Measurements from ENCODE around the gene STIM1. TPM values are rescaled to one million over a fixed set of nuclear protein-coding genes. Genes with fewer than 3 reads are reported as not detected.

Gene STIM1
- total RNA-seq, 1 donor from 2014 or later = 9.6 TPM

DNA sequence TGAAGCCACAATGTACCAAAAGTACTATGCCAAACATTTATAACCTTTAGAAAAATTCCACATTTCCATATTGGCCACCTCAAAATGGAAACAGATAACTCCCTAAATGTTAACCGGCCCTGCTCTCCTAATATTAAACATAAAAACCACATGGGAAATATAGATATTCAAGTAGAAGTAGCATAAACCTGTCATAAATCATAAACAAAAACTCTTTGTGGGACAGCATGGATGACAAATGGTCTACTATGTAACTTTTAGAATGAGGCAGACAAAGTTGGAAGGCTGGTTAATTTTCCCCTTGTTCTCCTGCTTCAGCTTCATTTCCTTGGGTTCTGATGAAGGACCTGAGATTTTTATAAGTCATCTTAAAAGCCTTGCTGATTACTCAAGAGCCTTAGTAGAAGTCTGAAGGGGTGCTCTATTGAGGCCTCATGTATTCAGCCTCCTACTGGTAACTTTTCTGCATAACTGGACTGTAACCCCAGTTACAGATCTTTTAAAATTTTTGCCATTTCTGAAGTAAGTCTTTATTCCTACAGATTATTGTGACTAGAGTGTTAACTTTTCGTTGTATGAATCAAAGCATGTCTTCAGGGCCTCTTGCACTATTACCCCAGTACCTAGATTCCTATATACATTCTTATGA lies 116.4 kb downstream of the STIM1 start:
- TF ChIP-seq, protein P1, sequence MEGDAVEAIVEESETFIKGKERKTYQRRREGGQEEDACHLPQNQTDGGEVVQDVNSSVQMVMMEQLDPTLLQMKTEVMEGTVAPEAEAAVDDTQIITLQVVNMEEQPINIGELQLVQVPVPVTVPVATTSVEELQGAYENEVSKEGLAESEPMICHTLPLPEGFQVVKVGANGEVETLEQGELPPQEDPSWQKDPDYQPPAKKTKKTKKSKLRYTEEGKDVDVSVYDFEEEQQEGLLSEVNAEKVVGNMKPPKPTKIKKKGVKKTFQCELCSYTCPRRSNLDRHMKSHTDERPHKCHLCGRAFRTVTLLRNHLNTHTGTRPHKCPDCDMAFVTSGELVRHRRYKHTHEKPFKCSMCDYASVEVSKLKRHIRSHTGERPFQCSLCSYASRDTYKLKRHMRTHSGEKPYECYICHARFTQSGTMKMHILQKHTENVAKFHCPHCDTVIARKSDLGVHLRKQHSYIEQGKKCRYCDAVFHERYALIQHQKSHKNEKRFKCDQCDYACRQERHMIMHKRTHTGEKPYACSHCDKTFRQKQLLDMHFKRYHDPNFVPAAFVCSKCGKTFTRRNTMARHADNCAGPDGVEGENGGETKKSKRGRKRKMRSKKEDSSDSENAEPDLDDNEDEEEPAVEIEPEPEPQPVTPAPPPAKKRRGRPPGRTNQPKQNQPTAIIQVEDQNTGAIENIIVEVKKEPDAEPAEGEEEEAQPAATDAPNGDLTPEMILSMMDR (IDR thresholded peaks at IDR 0.05; ENCODE audit: partially characterized antibody, unreplicated experiment) = no peak
- Mint-ChIP-seq H3K4me3 (ENCODE audit: unreplicated experiment) (no peak overlapping the region), H3K4me1 (ENCODE audit: low read depth, unreplicated experiment) (no peaks in the 10 kb centered on the region), H3K9me3 (ENCODE audit: unreplicated experiment) (no peaks in the 10 kb centered on the region), H3K36me3 (ENCODE audit: unreplicated experiment) (no peaks in the 10 kb centered on the region), H3K27me3 (ENCODE audit: unreplicated experiment) (peaks cover 2% of the 10 kb centered on the region), H3K27ac (ENCODE audit: unreplicated experiment) (no peak overlapping the region)
- DNase-seq = no peak

GRCh38 chr11:3972431-3972830 lies 117.0 kb downstream of the STIM1 start:
- Mint-ChIP-seq H3K27ac (ENCODE audit: unreplicated experiment) (no peak overlapping the region), H3K9me3 (ENCODE audit: unreplicated experiment) (no peaks in the 10 kb centered on the region), H3K27me3 (ENCODE audit: unreplicated experiment) (peaks cover 2% of the 10 kb centered on the region), H3K4me3 (ENCODE audit: unreplicated experiment) (no peak overlapping the region), H3K4me1 (ENCODE audit: low read depth, unreplicated experiment) (no peaks in the 10 kb centered on the region), H3K36me3 (ENCODE audit: unreplicated experiment) (no peaks in the 10 kb centered on the region)
- TF ChIP-seq, protein P1 (IDR thresholded peaks at IDR 0.05; ENCODE audit: partially characterized antibody, unreplicated experiment) = no peak
- no peak for DNase-seq

GRCh38 chr11:3977078-3977477 lies 121.6 kb downstream of the STIM1 start:
- TF ChIP-seq, protein P1 (IDR thresholded peaks at IDR 0.05; ENCODE audit: partially characterized antibody, unreplicated experiment) = no peak
- peaks cover 2% of the 10 kb centered on the region for H3K27me3 Mint-ChIP-seq (ENCODE audit: unreplicated experiment)
- no peaks in the 10 kb centered on the region for H3K4me1 Mint-ChIP-seq (ENCODE audit: low read depth, unreplicated experiment)
- no peak for DNase-seq
- H3K27ac Mint-ChIP-seq (ENCODE audit: unreplicated experiment) = no peak overlapping the region
- no peak overlapping the region for H3K4me3 Mint-ChIP-seq (ENCODE audit: unreplicated experiment)
- H3K36me3 Mint-ChIP-seq (ENCODE audit: unreplicated experiment) = no peaks in the 10 kb centered on the region
- no peaks in the 10 kb centered on the region for H3K9me3 Mint-ChIP-seq (ENCODE audit: unreplicated experiment)

- H3K36me3 Mint-ChIP-seq (ENCODE audit: unreplicated experiment) = no peaks in the 10 kb centered on the region
- TF ChIP-seq, protein P1 (IDR thresholded peaks at IDR 0.05; ENCODE audit: partially characterized antibody, unreplicated experiment) = no peak
- no peaks in the 10 kb centered on the region for H3K9me3 Mint-ChIP-seq (ENCODE audit: unreplicated experiment)
- H3K4me1 Mint-ChIP-seq (ENCODE audit: low read depth, unreplicated experiment) = peaks cover 3% of the 10 kb centered on the region
- DNase-seq = no peak
- H3K27me3 Mint-ChIP-seq (ENCODE audit: unreplicated experiment) = peaks cover 2% of the 10 kb centered on the region
- H3K27ac Mint-ChIP-seq (ENCODE audit: unreplicated experiment) = no peak overlapping the region
- no peak overlapping the region for H3K4me3 Mint-ChIP-seq (ENCODE audit: unreplicated experiment)
Measured at GRCh38 chr11:3981084-3981633, 125.7 kb downstream of the STIM1 start.

- TF ChIP-seq, protein P1 (IDR thresholded peaks at IDR 0.05; ENCODE audit: partially characterized antibody, unreplicated experiment) = no peak
- H3K36me3 Mint-ChIP-seq (ENCODE audit: unreplicated experiment) = no peaks in the 10 kb centered on the region
- DNase-seq = no peak
- H3K9me3 Mint-ChIP-seq (ENCODE audit: unreplicated experiment) = no peaks in the 10 kb centered on the region
- peaks cover 3% of the 10 kb centered on the region for H3K4me1 Mint-ChIP-seq (ENCODE audit: low read depth, unreplicated experiment)
- no peak overlapping the region for H3K4me3 Mint-ChIP-seq (ENCODE audit: unreplicated experiment)
- H3K27me3 Mint-ChIP-seq (ENCODE audit: unreplicated experiment) = peaks cover 2% of the 10 kb centered on the region
- H3K27ac Mint-ChIP-seq (ENCODE audit: unreplicated experiment) = no peak overlapping the region
Measured at GRCh38 chr11:3982431-3982830, 127.0 kb downstream of the STIM1 start.
